DMS114 treated with DMSO at 0.1 percent for 48 hours (cell line): ENCODE data around the gene VBP1.
"Not testable (repeated sequence)": the region's sequence is repeated elsewhere in the genome, so short reads cannot be mapped to it uniquely, and the experiment has no call there.

Experiments
- DNase-seq: peaks from one replicate; lab custom pipeline; 2025; ENCODE audit not compliant: unreplicated experiment; lab: John Stamatoyannopoulos, UW

Gene VBP1

GRCh38 chrX:155263854-155264628 is 47.8 kb downstream of the VBP1 start, which contains the start of gene RAB39B:
Gene RAB39B, minus strand, starts transcription at chrX:155264491. Its CDS starts 203 bp downstream, at chrX:155264288.
- peak; percentile 35 for DNase-seq

GRCh38 chrX:155266439-155266838 is 50.2 kb downstream of the VBP1 start:
- peak; percentile 0 for DNase-seq

- not testable (repeated sequence) for DNase-seq
Observed at GRCh38 chrX:155267995-155268394, 51.7 kb downstream of the VBP1 start.

- no peak for DNase-seq
Observed at GRCh38 chrX:155270969-155271368, 54.7 kb downstream of the VBP1 start.

DNA sequence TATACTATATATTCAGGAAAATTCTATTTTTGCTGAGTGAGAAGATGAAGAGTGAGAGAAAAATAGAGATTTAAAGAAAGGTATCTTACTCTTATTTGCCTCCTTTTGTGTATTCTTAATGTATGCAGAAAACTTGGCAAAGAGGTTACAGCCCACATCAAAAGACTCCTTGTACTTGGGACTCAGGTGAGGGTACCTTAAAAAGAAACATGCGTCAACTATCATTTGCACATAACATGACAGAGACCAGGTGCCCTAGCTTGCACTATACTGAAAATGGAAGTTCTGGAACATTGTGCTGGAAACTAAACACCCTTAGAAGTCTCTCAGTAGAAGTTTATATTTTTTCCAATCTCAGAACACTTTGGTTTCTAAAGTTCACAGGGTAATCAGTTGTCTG is 63.6 kb downstream of the VBP1 start:
- no peak for DNase-seq
